K562 (cell line): ENCODE data around the gene STPG2.

ENCODE experiments used
- CTCF ChIP-seq, 3 experiments: IDR thresholded peaks in 2 of 3; conservative IDR thresholded peaks in 1 of 3; 2 replicates each; pipeline ENCODE4 v1.5.1; 2011 to 2012; ENCODE audit warnings: low read length in 3 of 3, mild to moderate bottlenecking in 3 of 3, control low read depth in 2 of 3, improper control_type of control experiment in 1 of 3, inconsistent platforms in 1 of 3, low read depth in 1 of 3, mixed read lengths in 1 of 3, moderate library complexity in 1 of 3; ENCODE audit not compliant: insufficient read depth in 2 of 3
- JUN ChIP-seq, 2 experiments: sonication (generic) in 1 of 2; formaldehyde crosslinking in 1 of 2; IDR thresholded peaks; 2 replicates each; pipeline versions ENCODE4 v1.6.1 to v1.8.0; 2012 to 2022; ENCODE audit warnings: borderline replicate concordance in 2 of 2, mild to moderate bottlenecking in 2 of 2, improper control_type of control experiment in 1 of 2, low read depth in 1 of 2, low read length in 1 of 2, missing genetic modification reagents in 1 of 2
- POLR2AphosphoS5 ChIP-seq: IDR thresholded peaks from 2 replicates; pipeline ENCODE4 v1.6.1; 2011; ENCODE audit warnings: mild to moderate bottlenecking, low read depth, low read length, moderate library complexity; ENCODE audit not compliant: control insufficient read depth, insufficient read depth
- RFX7 ChIP-seq: fragments of 250-450 bp; sonication (Bioruptor Pico); IDR thresholded peaks from 2 replicates; pipeline ENCODE4 v1.5.1; 2021; ENCODE audit warnings: mild to moderate bottlenecking
- ZNF134 ChIP-seq: fragments of 250-450 bp; sonication (Bioruptor Pico); conservative IDR thresholded peaks from 2 replicates; pipeline ENCODE4 v1.4.0; 2020
- TF ChIP-seq, protein P1 (sequence below): sonication (generic); formaldehyde crosslinking; IDR thresholded peaks from 2 replicates; pipeline ENCODE4 v1.8.0; 2022; ENCODE audit warnings: missing genetic modification reagents, mild to moderate bottlenecking, moderate library complexity, borderline replicate concordance

DNA sequence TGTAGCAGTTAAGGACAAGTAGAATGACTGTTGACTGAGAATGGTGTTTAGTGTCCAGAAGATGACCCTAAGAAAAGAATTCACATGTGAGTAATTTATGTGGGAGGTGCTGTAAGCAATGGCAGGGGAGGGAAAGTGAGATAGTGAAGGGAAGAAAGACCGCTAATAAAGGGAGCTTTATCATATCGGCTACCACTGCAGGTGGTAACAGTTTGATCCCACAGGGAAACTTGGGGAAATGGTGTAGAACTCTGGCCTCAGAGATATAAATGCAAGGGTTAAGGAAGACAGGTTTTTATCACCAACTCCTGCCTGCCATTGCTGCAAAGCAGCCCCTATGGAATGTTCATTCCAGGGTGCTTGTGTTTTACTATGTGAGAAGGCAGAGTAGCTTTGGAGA is 489.6 kb downstream of the STPG2 start:
- no peak for TF ChIP-seq JUN (IDR thresholded peaks at IDR 0.05; ENCODE audit: borderline replicate concordance, low read depth, low read length)
- no peak for TF ChIP-seq JUN (CRISPR knock-in tag; IDR thresholded peaks at IDR 0.05; ENCODE audit: borderline replicate concordance)
- TF ChIP-seq CTCF (IDR thresholded peaks at IDR 0.05 in 2 of 3, conservative IDR thresholded peaks at IDR 0.05 in 1 of 3; ENCODE audit: insufficient read depth in 2 of 3, low read depth in 1 of 3, low read length in 3 of 3): no peak
- no peak for TF ChIP-seq RFX7 (CRISPR knock-in tag)
- TF ChIP-seq POLR2AphosphoS5: no peak
- TF ChIP-seq, protein P1, sequence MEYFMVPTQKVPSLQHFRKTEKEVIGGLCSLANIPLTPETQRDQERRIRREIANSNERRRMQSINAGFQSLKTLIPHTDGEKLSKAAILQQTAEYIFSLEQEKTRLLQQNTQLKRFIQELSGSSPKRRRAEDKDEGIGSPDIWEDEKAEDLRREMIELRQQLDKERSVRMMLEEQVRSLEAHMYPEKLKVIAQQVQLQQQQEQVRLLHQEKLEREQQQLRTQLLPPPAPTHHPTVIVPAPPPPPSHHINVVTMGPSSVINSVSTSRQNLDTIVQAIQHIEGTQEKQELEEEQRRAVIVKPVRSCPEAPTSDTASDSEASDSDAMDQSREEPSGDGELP (CRISPR knock-in tag): no peak
- TF ChIP-seq ZNF134 (CRISPR knock-in tag): no peak
